Measurements from ENCODE around the gene RAB38. TPM values are rescaled to one million over a fixed set of nuclear protein-coding genes. Genes with fewer than 3 reads are reported as not detected.

RAB38 gene
- total and polyA plus RNA-seq, 10 of the 15 experiments (the other 5 are each of a cell fraction or from before 2014, with no cell fraction given): 8.4 to 30.5 (median 11.7) TPM

DNA sequence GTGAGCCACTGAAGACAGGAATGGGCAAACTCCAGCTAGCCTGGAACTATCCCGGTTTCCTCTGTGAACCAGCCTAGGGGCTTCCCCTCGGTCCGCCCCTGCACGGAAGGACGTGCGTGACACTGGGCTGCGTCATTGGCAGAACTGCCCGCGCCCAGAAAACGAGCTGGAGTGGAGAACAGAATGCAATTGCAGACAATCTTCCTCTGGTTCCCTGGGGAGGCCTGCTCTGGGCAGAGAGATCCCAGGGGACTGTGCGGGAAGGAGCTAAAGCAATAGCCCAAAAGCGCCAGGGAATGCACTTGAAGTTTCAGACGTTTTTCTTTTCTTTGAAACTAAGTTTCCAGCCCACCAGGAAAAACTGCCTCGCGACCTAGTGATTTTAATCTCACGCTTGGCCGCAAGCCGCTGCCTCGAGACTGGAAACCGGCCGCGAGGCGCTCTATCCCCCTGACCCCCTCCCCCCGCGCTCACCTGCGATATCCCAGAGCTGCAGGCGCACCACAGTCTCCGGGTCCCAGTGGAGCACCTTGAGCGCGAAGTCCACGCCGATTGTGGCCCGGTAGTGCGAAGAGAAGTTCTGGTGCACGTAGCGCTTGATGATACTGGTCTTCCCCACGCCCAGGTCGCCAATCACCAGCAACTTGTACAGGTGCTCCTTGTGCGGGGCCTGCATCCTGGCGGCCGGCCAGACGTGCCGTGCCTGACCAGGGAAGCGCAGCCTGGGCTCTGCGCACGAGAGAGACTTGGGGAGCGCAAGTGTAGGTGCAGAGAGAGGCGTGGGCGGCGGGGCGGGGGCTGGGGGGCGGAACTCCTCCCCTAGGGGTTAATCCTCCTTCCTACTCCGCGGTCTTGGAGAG, at the start of gene RAB38 (continued):
- TF ChIP-seq, protein P1, sequence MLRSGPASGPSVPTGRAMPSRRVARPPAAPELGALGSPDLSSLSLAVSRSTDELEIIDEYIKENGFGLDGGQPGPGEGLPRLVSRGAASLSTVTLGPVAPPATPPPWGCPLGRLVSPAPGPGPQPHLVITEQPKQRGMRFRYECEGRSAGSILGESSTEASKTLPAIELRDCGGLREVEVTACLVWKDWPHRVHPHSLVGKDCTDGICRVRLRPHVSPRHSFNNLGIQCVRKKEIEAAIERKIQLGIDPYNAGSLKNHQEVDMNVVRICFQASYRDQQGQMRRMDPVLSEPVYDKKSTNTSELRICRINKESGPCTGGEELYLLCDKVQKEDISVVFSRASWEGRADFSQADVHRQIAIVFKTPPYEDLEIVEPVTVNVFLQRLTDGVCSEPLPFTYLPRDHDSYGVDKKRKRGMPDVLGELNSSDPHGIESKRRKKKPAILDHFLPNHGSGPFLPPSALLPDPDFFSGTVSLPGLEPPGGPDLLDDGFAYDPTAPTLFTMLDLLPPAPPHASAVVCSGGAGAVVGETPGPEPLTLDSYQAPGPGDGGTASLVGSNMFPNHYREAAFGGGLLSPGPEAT (IDR thresholded peaks at IDR 0.05; ENCODE audit: low read depth): peak; percentile 68; the same call in 1 of the 2 replicates
- 0 out of 2 replicates have a peak, but pooled peaks have one; percentile 47 for TF ChIP-seq RB1 (IDR thresholded peaks at IDR 0.05; ENCODE audit: borderline replicate concordance)
- TF ChIP-seq, protein P2, sequence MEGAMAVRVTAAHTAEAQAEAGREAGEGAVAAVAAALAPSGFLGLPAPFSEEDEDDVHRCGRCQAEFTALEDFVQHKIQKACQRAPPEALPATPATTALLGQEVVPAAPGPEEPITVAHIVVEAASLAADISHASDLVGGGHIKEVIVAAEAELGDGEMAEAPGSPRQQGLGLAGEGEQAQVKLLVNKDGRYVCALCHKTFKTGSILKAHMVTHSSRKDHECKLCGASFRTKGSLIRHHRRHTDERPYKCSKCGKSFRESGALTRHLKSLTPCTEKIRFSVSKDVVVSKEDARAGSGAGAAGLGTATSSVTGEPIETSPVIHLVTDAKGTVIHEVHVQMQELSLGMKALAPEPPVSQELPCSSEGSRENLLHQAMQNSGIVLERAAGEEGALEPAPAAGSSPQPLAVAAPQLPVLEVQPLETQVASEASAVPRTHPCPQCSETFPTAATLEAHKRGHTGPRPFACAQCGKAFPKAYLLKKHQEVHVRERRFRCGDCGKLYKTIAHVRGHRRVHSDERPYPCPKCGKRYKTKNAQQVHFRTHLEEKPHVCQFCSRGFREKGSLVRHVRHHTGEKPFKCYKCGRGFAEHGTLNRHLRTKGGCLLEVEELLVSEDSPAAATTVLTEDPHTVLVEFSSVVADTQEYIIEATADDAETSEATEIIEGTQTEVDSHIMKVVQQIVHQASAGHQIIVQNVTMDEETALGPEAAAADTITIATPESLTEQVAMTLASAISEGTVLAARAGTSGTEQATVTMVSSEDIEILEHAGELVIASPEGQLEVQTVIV (IDR thresholded peaks at IDR 0.05; ENCODE audit: borderline replicate concordance, partially characterized antibody): no peak
- TF ChIP-seq, protein P3, sequence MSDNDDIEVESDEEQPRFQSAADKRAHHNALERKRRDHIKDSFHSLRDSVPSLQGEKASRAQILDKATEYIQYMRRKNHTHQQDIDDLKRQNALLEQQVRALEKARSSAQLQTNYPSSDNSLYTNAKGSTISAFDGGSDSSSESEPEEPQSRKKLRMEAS (IDR thresholded peaks at IDR 0.05; ENCODE audit: low read depth, low read length): no peak; the same call in 1 of the 2 replicates
- no peak for TF ChIP-seq NFXL1 (IDR thresholded peaks at IDR 0.05; ENCODE audit: borderline replicate concordance)
- TF ChIP-seq NRF1 (conservative IDR thresholded peaks at IDR 0.05; ENCODE audit: low read depth, low read length): no peak
- 0 out of 2 replicates have a peak, but pooled peaks have one; percentile 26 for TF ChIP-seq TCF12 (IDR thresholded peaks at IDR 0.05; ENCODE audit: low read depth, low read length)
- peak; percentile 60 for TF ChIP-seq ATF7 (IDR thresholded peaks at IDR 0.05; ENCODE audit: low read depth)
- 0 out of 2 replicates have a peak, but pooled peaks have one; percentile 33 for TF ChIP-seq CBFB (IDR thresholded peaks at IDR 0.05; ENCODE audit: low read depth)
- no peak for TF ChIP-seq SIX5 (IDR thresholded peaks at IDR 0.05; ENCODE audit: low read depth, low read length, severe bottlenecking)
- TF ChIP-seq SREBF2 (IDR thresholded peaks at IDR 0.05; ENCODE audit: low read length): no peak
- TF ChIP-seq CHD2 (IDR thresholded peaks at IDR 0.05; ENCODE audit: borderline replicate concordance, low read depth, low read length): no peak
- TF ChIP-seq PAX8 (IDR thresholded peaks at IDR 0.05): no peak
- TF ChIP-seq SMAD5 (IDR thresholded peaks at IDR 0.05; ENCODE audit: low read depth): no peak
- TF ChIP-seq BHLHE40 (IDR thresholded peaks at IDR 0.05; ENCODE audit: borderline replicate concordance in 1 of 2, low read depth in 2 of 2, low read length in 1 of 2): peak in 1 of 2 experiments; percentile 61; a peak in 3 of 4 replicates
- peak in 1 of 2 experiments; percentile 70; a peak in 1 of 3 replicates for TF ChIP-seq EGR1 (IDR thresholded peaks at IDR 0.05; ENCODE audit: borderline replicate concordance in 1 of 2, low read depth in 2 of 2, low read length in 2 of 2)
